Measurements from ENCODE around the gene CNGA3. TPM values are rescaled to one million over a fixed set of nuclear protein-coding genes. Genes with fewer than 3 reads are reported as not detected.

CNGA3 gene
- total and polyA plus RNA-seq, 2 experiments from 2014 or later = under 0.01 to 0.30 TPM

DNA sequence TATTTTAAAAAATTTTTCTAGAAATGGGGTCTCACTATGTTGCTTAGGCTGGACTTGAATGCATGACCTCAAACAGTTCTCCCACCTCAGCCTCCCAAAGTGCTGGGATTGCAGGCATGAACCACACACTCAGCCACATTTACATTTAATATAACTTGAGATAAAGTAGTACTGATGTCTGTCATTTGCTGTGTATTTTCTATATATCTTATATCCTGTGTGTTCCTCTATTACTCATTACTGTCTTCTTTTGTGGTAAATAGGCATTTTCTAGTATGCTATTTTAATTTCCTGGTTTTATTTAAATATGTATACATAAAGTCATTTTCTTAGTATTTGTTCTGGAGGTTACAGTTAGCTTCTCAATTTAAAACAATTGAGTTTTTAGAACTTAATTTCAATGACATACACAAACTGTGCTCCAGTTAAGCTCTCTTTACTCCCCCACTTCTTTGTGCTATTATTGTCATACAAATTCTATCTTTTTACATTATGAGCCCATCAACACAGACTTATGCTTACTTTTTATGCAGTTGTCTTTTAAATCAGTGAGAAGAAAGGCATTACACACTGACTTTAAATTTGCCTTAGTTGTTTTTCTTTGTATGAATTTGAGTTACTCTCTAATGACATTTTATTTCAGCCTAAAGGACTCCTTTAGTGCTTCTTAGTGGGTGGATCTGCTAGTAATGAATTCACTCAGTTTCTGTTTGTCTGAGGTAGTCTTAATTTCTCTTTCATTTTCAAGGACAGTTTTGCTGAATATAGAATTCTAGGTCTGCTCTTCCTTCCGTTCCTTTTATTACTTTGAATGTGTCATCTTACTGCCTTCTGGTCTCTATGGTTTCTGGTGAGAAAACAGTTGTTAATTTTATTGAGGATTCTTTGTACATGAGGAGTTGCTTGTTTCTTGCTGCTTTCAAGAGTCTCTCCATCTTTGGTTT is 92.2 kb downstream of the CNGA3 start:
- 19 to 21% methylated on average over 1 of the region's 1 CpG for WGBS, 2 experiments (ENCODE audit: low coverage in 1 of 2, low lambda C conversion rate in 2 of 2, missing lambda C conversion rate in 2 of 2)
- Histone ChIP-seq H2AFZ (no peak overlapping the region), H3F3A (ENCODE audit: insufficient read depth) (no peaks in the 10 kb centered on the region), H4K20me1 (ENCODE audit: insufficient read depth) (no peaks in the 10 kb centered on the region), H3K4me2 (ENCODE audit: unreplicated experiment) (no peak overlapping the region), H3K9ac (no peak overlapping the region), H3K36me3 (ENCODE audit: low read depth) (no peaks in the 10 kb centered on the region), H3K4me1 (ENCODE audit: insufficient read depth) (no peaks in the 10 kb centered on the region), H3K4me3 (no peak overlapping the region), H3K27ac (no peak overlapping the region), H3K9me2 (ENCODE audit: insufficient read depth) (no peaks in the 10 kb centered on the region), H3K79me2 (ENCODE audit: insufficient read depth) (no peaks in the 10 kb centered on the region), H3K27me3 (replicated peaks; ENCODE audit: insufficient read depth) (peaks cover 10% of the 10 kb centered on the region; the same call in 1 of the 2 replicates), H3K9me3 (ENCODE audit: low read depth) (no peaks in the 10 kb centered on the region)
- TF ChIP-seq EZH2phosphoT487 (IDR thresholded peaks at IDR 0.05; ENCODE audit: insufficient read depth, low read depth) = no peak
- TF ChIP-seq EZH2 (IDR thresholded peaks at IDR 0.05; ENCODE audit: insufficient read depth, poor library complexity, severe bottlenecking) = no peak
- in situ Hi-C loops (cut with MboI) = no loop called here
- no peak for DNase-seq

DNA sequence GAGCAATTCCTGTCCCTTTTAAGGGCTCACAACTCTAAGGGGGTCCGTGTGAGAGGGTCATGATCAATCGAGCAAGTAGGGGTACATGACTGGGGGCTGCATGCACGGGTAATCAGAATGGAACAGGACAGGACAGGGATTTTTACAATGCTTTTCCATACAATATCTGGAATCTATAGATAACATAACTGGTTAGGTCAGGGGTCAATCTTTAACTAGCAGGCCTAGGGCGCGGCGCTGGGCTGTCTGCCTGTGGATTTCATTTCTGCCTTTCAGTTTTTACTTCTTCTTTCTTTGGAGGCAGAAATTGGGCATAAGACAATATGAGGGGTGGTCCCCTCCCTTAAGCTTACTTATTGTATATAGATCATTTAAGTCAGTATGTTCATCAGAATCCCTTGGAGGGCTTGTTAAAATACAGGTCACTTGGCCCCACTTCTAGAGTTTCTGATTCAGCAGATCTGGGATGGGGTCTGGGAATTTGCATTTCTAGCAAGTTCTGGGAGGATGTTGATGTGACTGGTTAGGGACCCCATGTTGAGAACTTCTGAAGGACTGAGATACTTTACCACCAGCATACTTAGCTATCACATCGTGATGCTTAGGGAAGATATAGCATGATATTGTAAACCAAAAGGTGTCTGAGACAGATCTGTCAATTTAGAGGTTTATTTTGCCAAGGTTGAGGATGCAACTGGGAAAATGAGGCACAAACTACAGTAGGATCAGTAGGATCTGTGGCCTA is 95.6 kb downstream of the CNGA3 start:
- Histone ChIP-seq H3K27ac (no peak overlapping the region), H3F3A (ENCODE audit: insufficient read depth) (0 out of 2 replicates have a peak, but pooled peaks cover 12% of the 10 kb centered on the region), H3K9ac (no peak overlapping the region), H3K4me2 (ENCODE audit: unreplicated experiment) (no peak overlapping the region), H3K36me3 (ENCODE audit: low read depth) (no peaks in the 10 kb centered on the region), H3K27me3 (replicated peaks; ENCODE audit: insufficient read depth) (peaks cover 10% of the 10 kb centered on the region; the same call in 1 of the 2 replicates), H3K79me2 (ENCODE audit: insufficient read depth) (peaks cover 16% of the 10 kb centered on the region), H3K9me3 (ENCODE audit: low read depth) (no peaks in the 10 kb centered on the region), H3K9me2 (ENCODE audit: insufficient read depth) (no peaks in the 10 kb centered on the region), H4K20me1 (ENCODE audit: insufficient read depth) (no peaks in the 10 kb centered on the region), H3K4me3 (no peak overlapping the region), H2AFZ (no peak overlapping the region), H3K4me1 (ENCODE audit: insufficient read depth) (peaks cover 12% of the 10 kb centered on the region; the same call in 1 of the 2 replicates)
- TF ChIP-seq EZH2 (IDR thresholded peaks at IDR 0.05; ENCODE audit: insufficient read depth, poor library complexity, severe bottlenecking) = no peak
- TF ChIP-seq EZH2phosphoT487 (IDR thresholded peaks at IDR 0.05; ENCODE audit: insufficient read depth, low read depth) = no peak
- in situ Hi-C loops (cut with MboI) = no loop called here
- 82% methylated on average over 7 of the region's 7 CpGs for WGBS, 2 experiments (ENCODE audit: low coverage in 1 of 2, low lambda C conversion rate in 2 of 2, missing lambda C conversion rate in 2 of 2)
- DNase-seq = no peak

DNA sequence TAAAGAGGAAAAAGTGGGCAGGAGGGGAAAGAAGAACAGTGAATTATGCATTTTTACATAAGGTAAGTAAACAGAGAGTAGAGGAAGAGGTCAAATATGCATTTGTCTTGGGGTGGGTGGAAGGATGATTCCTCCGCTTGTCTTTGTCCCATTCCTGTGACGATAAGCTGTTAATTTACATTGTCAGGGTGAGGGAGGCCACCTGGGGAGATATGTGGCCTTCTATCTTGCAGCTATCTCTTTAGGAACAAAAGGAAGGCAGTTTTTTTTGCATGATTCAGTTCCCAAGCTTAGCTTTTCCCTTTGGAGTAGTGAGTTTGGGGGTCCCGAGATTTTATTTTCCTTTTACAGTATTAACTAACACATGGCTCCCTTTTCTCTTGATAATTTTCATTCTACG is 96.2 kb downstream of the CNGA3 start:
- in situ Hi-C loops (cut with MboI) = no loop called here
- DNase-seq = no peak
- peaks cover 10% of the 10 kb centered on the region; the same call in 1 of the 2 replicates for H3K27me3 ChIP-seq (replicated peaks; ENCODE audit: insufficient read depth)
- H3K27ac ChIP-seq = no peak overlapping the region
- no peaks in the 10 kb centered on the region for H3K36me3 ChIP-seq (ENCODE audit: low read depth)
- H2AFZ ChIP-seq = no peak overlapping the region
- WGBS, 2 experiments (ENCODE audit: low coverage in 1 of 2, low lambda C conversion rate in 2 of 2, missing lambda C conversion rate in 2 of 2) = 80 to 84% methylated on average over 4 of the region's 4 CpGs
- TF ChIP-seq EZH2phosphoT487 (IDR thresholded peaks at IDR 0.05; ENCODE audit: insufficient read depth, low read depth) (no peak), EZH2 (IDR thresholded peaks at IDR 0.05; ENCODE audit: insufficient read depth, poor library complexity, severe bottlenecking) (no peak)
- H3K4me3 ChIP-seq = no peak overlapping the region
- H3F3A ChIP-seq (ENCODE audit: insufficient read depth) = 0 out of 2 replicates have a peak, but pooled peaks cover 12% of the 10 kb centered on the region
- H3K4me1 ChIP-seq (ENCODE audit: insufficient read depth) = peaks cover 12% of the 10 kb centered on the region; the same call in 1 of the 2 replicates
- H3K79me2 ChIP-seq (ENCODE audit: insufficient read depth) = peaks cover 22% of the 10 kb centered on the region
- H3K4me2 ChIP-seq (ENCODE audit: unreplicated experiment) = no peak overlapping the region
- no peaks in the 10 kb centered on the region for H3K9me2 ChIP-seq (ENCODE audit: insufficient read depth)
- no peak overlapping the region for H3K9ac ChIP-seq
- H4K20me1 ChIP-seq (ENCODE audit: insufficient read depth) = no peaks in the 10 kb centered on the region
- H3K9me3 ChIP-seq (ENCODE audit: low read depth) = no peaks in the 10 kb centered on the region

DNA sequence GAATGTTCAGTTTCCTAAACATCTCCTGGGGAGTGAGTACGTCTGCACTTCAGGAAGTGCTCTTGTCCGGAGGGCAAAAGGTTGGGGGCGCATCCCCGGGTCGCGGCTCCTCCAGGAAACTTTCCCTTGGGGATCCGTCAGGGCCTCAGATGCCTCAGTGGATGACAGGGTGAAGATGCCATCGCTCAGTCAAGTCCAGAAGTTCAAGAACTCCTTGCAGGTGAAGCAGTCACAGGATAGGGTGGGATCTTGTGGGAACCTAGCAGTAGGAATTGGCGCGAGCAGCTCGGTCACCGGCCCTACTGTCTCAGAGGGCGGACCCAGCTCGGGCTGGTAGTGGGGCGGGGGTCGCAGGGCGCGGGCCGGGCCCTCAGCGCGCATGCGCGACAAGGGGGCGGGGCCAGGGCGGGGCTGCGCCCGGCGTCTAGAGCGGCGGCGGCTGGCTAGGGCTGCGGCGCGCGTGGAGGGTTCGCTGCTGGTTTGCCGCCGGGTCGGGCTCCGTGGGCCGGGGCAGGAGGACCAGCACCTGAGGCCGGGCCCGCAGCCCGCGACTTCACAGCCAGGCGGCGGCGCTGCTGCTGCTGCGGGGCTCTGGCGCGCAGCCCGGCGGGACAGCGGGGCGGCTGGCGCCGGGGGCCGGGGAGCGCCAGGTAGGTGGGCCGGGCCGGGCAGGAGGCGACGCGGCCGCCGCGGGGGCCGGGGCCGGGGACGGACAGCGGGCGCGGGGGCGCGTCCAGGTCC is 98.3 kb downstream of the CNGA3 start, which contains the start of gene INPP4A:
Gene INPP4A, plus strand, starts transcription at position 423 of the 741 bp plus-strand sequence. CDS start 75,191 bp downstream, outside the sequence.
- in situ Hi-C loops (cut with MboI) = no loop called here
- peak within 1 kb of the TSS; percentile 95 for H3K4me3 ChIP-seq
- TF ChIP-seq EZH2phosphoT487 (IDR thresholded peaks at IDR 0.05; ENCODE audit: insufficient read depth, low read depth) = no peak
- no peak for TF ChIP-seq EZH2 (IDR thresholded peaks at IDR 0.05; ENCODE audit: insufficient read depth, poor library complexity, severe bottlenecking)
- H3F3A ChIP-seq (ENCODE audit: insufficient read depth) = 0 out of 2 replicates have a peak, but pooled peaks cover 12% of the 10 kb centered on the region
- H3K27me3 ChIP-seq (replicated peaks; ENCODE audit: insufficient read depth) = no peaks in the 10 kb centered on the region
- no peaks in the 10 kb centered on the region for H3K9me3 ChIP-seq (ENCODE audit: low read depth)
- peak within 1 kb of the TSS; percentile 100 for H2AFZ ChIP-seq
- H4K20me1 ChIP-seq (ENCODE audit: insufficient read depth) = no peaks in the 10 kb centered on the region
- H3K79me2 ChIP-seq (ENCODE audit: insufficient read depth) = peaks cover 43% of the 10 kb centered on the region
- H3K9me2 ChIP-seq (ENCODE audit: insufficient read depth) = no peaks in the 10 kb centered on the region
- H3K9ac ChIP-seq = peak within 1 kb of the TSS; percentile 83
- H3K4me1 ChIP-seq (ENCODE audit: insufficient read depth) = peaks cover 12% of the 10 kb centered on the region; the same call in 1 of the 2 replicates
- 0 to 1% methylated on average over 28 to 35 of the region's 75 CpGs for WGBS, 2 experiments (ENCODE audit: low coverage in 1 of 2, low lambda C conversion rate in 2 of 2, missing lambda C conversion rate in 2 of 2)
- peak within 1 kb of the TSS; percentile 71 for H3K27ac ChIP-seq
- DNase-seq = peak; percentile 83
- peak within 1 kb of the TSS; percentile 93 for H3K4me2 ChIP-seq (ENCODE audit: unreplicated experiment)
- H3K36me3 ChIP-seq (ENCODE audit: low read depth) = no peaks in the 10 kb centered on the region
